ENCODE data around the gene YLPM1.

DNA sequence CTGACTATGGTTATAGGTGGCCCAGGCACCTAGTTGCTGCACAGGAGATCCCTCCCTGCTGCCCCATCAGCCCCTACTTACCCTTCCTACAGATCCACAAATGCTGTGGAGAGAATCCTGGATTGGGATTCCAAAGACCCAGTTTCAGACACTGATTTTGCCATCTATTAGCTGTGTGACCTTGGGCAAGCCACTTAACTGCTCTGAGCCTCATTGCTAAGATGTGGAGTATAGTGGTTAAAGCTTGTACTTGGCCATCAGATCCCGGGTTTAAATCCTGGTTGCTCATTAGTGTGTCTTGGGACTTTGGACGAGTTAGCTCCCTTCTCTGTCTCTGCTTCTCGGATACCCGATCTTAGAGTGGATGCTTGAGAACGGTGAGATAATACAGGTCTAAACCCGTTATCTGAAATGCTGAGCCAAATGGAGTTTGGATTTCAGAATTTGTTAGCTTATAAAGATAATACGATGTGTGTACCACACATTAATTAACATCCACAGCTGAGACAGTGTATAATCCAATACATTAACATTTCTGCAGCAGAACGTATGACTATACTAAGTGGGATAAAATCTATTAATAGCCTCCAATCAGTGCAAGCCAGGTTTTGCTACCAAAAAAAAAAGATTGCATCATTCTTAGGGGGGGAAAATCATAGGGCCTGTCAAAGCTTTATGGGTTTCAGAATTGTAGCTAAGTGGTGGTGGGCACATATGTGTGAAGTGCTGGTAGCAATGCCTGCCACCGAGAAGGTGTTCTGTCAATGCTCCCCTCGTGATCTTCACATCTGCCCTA, 96.8 kb downstream of the YLPM1 start:
- no peak for TF ChIP-seq GATA2 (IDR thresholded peaks at IDR 0.05; ENCODE audit: low read depth, low read length)
- TF ChIP-seq GATA3 (IDR thresholded peaks at IDR 0.05; ENCODE audit: low read depth, low read length), result no peak

Data from SH-SY5Y (cell line).